GM23338 (cell line): ENCODE results near the gene KCNJ10. TPM values are rescaled to one million over a fixed set of nuclear protein-coding genes. Genes with fewer than 3 reads are reported as not detected.

ENCODE experiments used
- ATAC-seq: fragments of 200-7000 bp; cut with Tn5 transposase; 3 replicates; pipeline ENCODE4 v1.9.1; 2020
- DNase-seq: peaks from one replicate; pipeline ENCODE4 v3.0.0-alpha.2; 2015; ENCODE audit warnings: low spot score
- H2AFZ ChIP-seq: fragments of 200-600 bp; sonication (generic); 2 replicates; pipeline ENCODE4 v1.8.0; 2016; ENCODE audit warnings: antibody characterized with exemption, mild to moderate bottlenecking, moderate library complexity
- H3F3A ChIP-seq: fragments of 200-600 bp; sonication (generic); replicated peaks from 2 replicates; pipeline ENCODE4 v1.8.0; 2017; ENCODE audit warnings: antibody characterized with exemption, mixed run types, low read depth
- H3K27ac ChIP-seq: fragments of 200-600 bp; sonication (generic); 2 replicates; pipeline ENCODE4 v1.6.1; 2016; ENCODE audit warnings: low read depth
- H3K27me3 ChIP-seq: fragments of 200-600 bp; sonication (generic); 2 replicates; pipeline ENCODE4 v1.8.0; 2016; ENCODE audit warnings: mild to moderate bottlenecking, mixed run types, moderate library complexity; ENCODE audit not compliant: insufficient read depth
- H3K36me3 ChIP-seq: fragments of 200-600 bp; sonication (generic); 2 replicates; pipeline ENCODE4 v1.8.0; 2016; ENCODE audit warnings: mild to moderate bottlenecking; ENCODE audit not compliant: insufficient read depth
- H3K4me1 ChIP-seq: fragments of 200-600 bp; sonication (generic); 2 replicates; pipeline ENCODE4 v1.8.0; 2016; ENCODE audit warnings: mild to moderate bottlenecking, moderate library complexity; ENCODE audit not compliant: insufficient read depth
- H3K4me2 ChIP-seq: fragments of 200-600 bp; sonication (generic); 2 replicates; pipeline ENCODE4 v1.7.1; 2017; ENCODE audit warnings: mixed run types
- H3K4me3 ChIP-seq: fragments of 200-600 bp; sonication (generic); 2 replicates; pipeline ENCODE4 v1.6.1; 2016; ENCODE audit warnings: mixed run types
- H3K79me2 ChIP-seq: fragments of 200-600 bp; sonication (generic); replicated peaks from 2 replicates; pipeline ENCODE4 v1.8.0; 2017; ENCODE audit warnings: mild to moderate bottlenecking; ENCODE audit not compliant: insufficient read depth
- H3K9me2 ChIP-seq: fragments of 200-600 bp; sonication (generic); 2 replicates; pipeline ENCODE4 v1.8.0; 2017; ENCODE audit not compliant: insufficient read depth
- H4K20me1 ChIP-seq: fragments of 200-600 bp; sonication (generic); replicated peaks from 2 replicates; pipeline ENCODE4 v1.8.0; 2017; ENCODE audit warnings: mild to moderate bottlenecking; ENCODE audit not compliant: insufficient read depth
- H3K27ac Mint-ChIP-seq: 2 replicates; pipeline ENCODE4 v1.8.0; 2020; ENCODE audit warnings: inconsistent platforms, mild to moderate bottlenecking, moderate library complexity, mixed read lengths
- H3K27me3 Mint-ChIP-seq: 3 replicates; pipeline ENCODE4 v1.8.0; 2022; ENCODE audit warnings: low read depth, mild to moderate bottlenecking, moderate library complexity, mixed read lengths, inconsistent platforms; ENCODE audit not compliant: insufficient read depth, poor library complexity
- H3K36me3 Mint-ChIP-seq: 3 replicates; pipeline ENCODE4 v1.8.0; 2021; ENCODE audit warnings: low read depth, mild to moderate bottlenecking, inconsistent platforms, moderate library complexity, mixed read lengths
- H3K4me1 Mint-ChIP-seq: 3 replicates; pipeline ENCODE4 v1.8.0; 2020; ENCODE audit warnings: mild to moderate bottlenecking, inconsistent platforms, mixed read lengths
- H3K4me3 Mint-ChIP-seq: 3 replicates; pipeline ENCODE4 v1.8.0; 2021; ENCODE audit warnings: moderate library complexity, mild to moderate bottlenecking, inconsistent platforms, mixed read lengths
- H3K9me3 Mint-ChIP-seq: 3 replicates; pipeline ENCODE4 v1.8.0; 2020; ENCODE audit warnings: moderate library complexity, mild to moderate bottlenecking, inconsistent platforms, mixed read lengths
- CREB1 ChIP-seq: fragments of 250-450 bp; sonication (Bioruptor Pico); IDR thresholded peaks from 2 replicates; pipeline ENCODE4 v1.5.0; 2020; ENCODE audit warnings: low read depth, mild to moderate bottlenecking, moderate library complexity
- CTCF ChIP-seq, 2 experiments: fragments of 200-600 bp in 1 of 2; sonication (generic) in 1 of 2; conservative IDR thresholded peaks; 2 replicates each; pipeline versions ENCODE4 v1.5.1 to v1.6.1; 2016 to 2017; ENCODE audit warnings: antibody characterized with exemption in 2 of 2, low read depth in 2 of 2, mild to moderate bottlenecking in 2 of 2, moderate library complexity in 1 of 2
- ETS1 ChIP-seq: IDR thresholded peaks from 2 replicates; pipeline ENCODE4 v1.6.1; 2016; ENCODE audit warnings: antibody characterized with exemption
- EZH2 ChIP-seq: fragments of 200-600 bp; sonication (generic); IDR thresholded peaks from one replicate; pipeline ENCODE4 v1.8.0; 2017; ENCODE audit warnings: antibody characterized with exemption, mild to moderate bottlenecking, low read depth; ENCODE audit not compliant: unreplicated experiment
- EZH2phosphoT487 ChIP-seq: fragments of 200-600 bp; sonication (generic); IDR thresholded peaks from one replicate; pipeline ENCODE4 v1.8.1; 2018; ENCODE audit warnings: antibody characterized with exemption; ENCODE audit not compliant: unreplicated experiment
- JUNB ChIP-seq: IDR thresholded peaks from one replicate; pipeline ENCODE4 v1.6.1; 2016; ENCODE audit warnings: antibody characterized with exemption; ENCODE audit not compliant: unreplicated experiment
- NANOG ChIP-seq: IDR thresholded peaks from 2 replicates; pipeline ENCODE4 v1.6.1; 2016; ENCODE audit warnings: antibody characterized with exemption, borderline replicate concordance
- POLR2AphosphoS5 ChIP-seq: IDR thresholded peaks from 2 replicates; pipeline ENCODE4 v1.6.1; 2016; ENCODE audit warnings: antibody characterized with exemption, low read depth
- REST ChIP-seq: IDR thresholded peaks from one replicate; pipeline ENCODE4 v1.6.1; 2018; ENCODE audit warnings: antibody characterized with exemption; ENCODE audit not compliant: unreplicated experiment
- STAT1 ChIP-seq: IDR thresholded peaks from one replicate; pipeline ENCODE4 v1.6.1; 2016; ENCODE audit warnings: antibody characterized with exemption; ENCODE audit not compliant: unreplicated experiment
- ZNF114 ChIP-seq: fragments of 250-450 bp; sonication (Bioruptor Pico); IDR thresholded peaks from 2 replicates; pipeline ENCODE4 v1.5.0; 2020; ENCODE audit warnings: mild to moderate bottlenecking, moderate library complexity
- ZNF331 ChIP-seq: fragments of 250-450 bp; sonication (Bioruptor Pico); IDR thresholded peaks from 2 replicates; pipeline ENCODE4 v1.5.0; 2020; ENCODE audit warnings: low read depth, mild to moderate bottlenecking, moderate library complexity
- ZNF462 ChIP-seq: fragments of 250-450 bp; sonication (Bioruptor Pico); IDR thresholded peaks from 2 replicates; pipeline ENCODE4 v1.5.0; 2020; ENCODE audit warnings: mild to moderate bottlenecking, moderate library complexity
- polyA plus RNA-seq: library from polyadenylated mRNA; unstranded; fragments of >200 nt; fragmentation: Nextera tagmentation; extraction: Ambion mirVana; gene quantifications from 2 replicates; pipeline ENCODE4 v1.2.1, GENCODE V29; 2016
- total RNA-seq: library from RNA; depleted of rRNA; stranded (reverse); fragments of >200 nt; shearing (Covaris generic); gene quantifications from 2 replicates; pipeline ENCODE4 v1.2.3, GENCODE V29; 2014

KCNJ10 gene
- total and polyA plus RNA-seq, 2 experiments from 2014 or later: 1.4 to 2.8 TPM

- no peak for DNase-seq
- Histone ChIP-seq H3K27me3 (peaks cover 53% of the 10 kb centered on the region), H3K4me2 (no peak overlapping the region), H2AFZ (no peak overlapping the region), H3K79me2 (no peaks in the 10 kb centered on the region), H3K4me3 (no peak overlapping the region), H3K9me2 (no peaks in the 10 kb centered on the region), H3K27ac (no peak overlapping the region), H3K4me1 (no peaks in the 10 kb centered on the region), H4K20me1 (no peaks in the 10 kb centered on the region; the same call in 1 of the 2 replicates), H3F3A (peaks cover 5% of the 10 kb centered on the region), H3K36me3 (no peaks in the 10 kb centered on the region)
- ATAC-seq: no peak
- Mint-ChIP-seq H3K27ac (no peak overlapping the region), H3K9me3 (no peaks in the 10 kb centered on the region; the same call in 2 of the 3 replicates), H3K4me3 (no peak overlapping the region), H3K27me3 (peaks cover 44% of the 10 kb centered on the region), H3K4me1 (peaks cover 17% of the 10 kb centered on the region), H3K36me3 (peaks cover 12% of the 10 kb centered on the region)
- no peak for TF ChIP-seq CTCF (conservative IDR thresholded peaks at IDR 0.05; ENCODE audit: low read depth in 2 of 2)
- no peak for TF ChIP-seq POLR2AphosphoS5
- TF ChIP-seq EZH2: no peak
- no peak for TF ChIP-seq ZNF462 (CRISPR knock-in tag)
- TF ChIP-seq EZH2phosphoT487: no peak
- TF ChIP-seq ZNF114 (CRISPR knock-in tag): no peak
- TF ChIP-seq NANOG: no peak
- TF ChIP-seq CREB1: no peak
- TF ChIP-seq ETS1: no peak
- TF ChIP-seq REST: no peak
- no peak for TF ChIP-seq ZNF331 (CRISPR knock-in tag)
- TF ChIP-seq STAT1: no peak
- no peak for TF ChIP-seq JUNB
These were observed 14.9 kb upstream of the KCNJ10 start for GRCh38 chr1:160084771-160085321.
